ENCODE results near the gene GOT2. TPM values are rescaled to one million over a fixed set of nuclear protein-coding genes. Genes with fewer than 3 reads are reported as not detected.

GOT2 gene
- polyA plus RNA-seq, 2 of the 4 experiments (the other 2 are of a cell fraction) = 134 to 168 TPM

GRCh38 chr16:58665200-58665599 lies 68.9 kb downstream of the GOT2 start:
- ChIA-PET CTCF (interaction anchor here (0.6 to 11.6 kb wide), 5 partner anchors 10 to 165 kb away, joined by 3 to 110 read pairs (median 6); partner anchors contain the start of gene NDRG4), POLR2A (no interaction called here)
- no peak for DNase-seq (ENCODE audit: low read depth in 1 of 2, low spot score in 1 of 2)
- Histone ChIP-seq H3K4me2 (no peak overlapping the region), H3K4me1 (peaks cover 3% of the 10 kb centered on the region; the same call in 1 of the 3 replicates), H3K4me3 (no peak overlapping the region), H3K27ac (no peak overlapping the region), H3K9me3 (no peaks in the 10 kb centered on the region)
- WGBS (ENCODE audit: missing lambda C conversion rate) = 63% methylated on average over 8 of the region's 8 CpGs
- FAIRE-seq = no peak
- TF ChIP-seq PHF8 (IDR thresholded peaks at IDR 0.05; ENCODE audit: borderline replicate concordance, low read depth) (no peak), TP53 (CRISPR knock-in tag; IDR thresholded peaks at IDR 0.05) (no peak), ELK1 (IDR thresholded peaks at IDR 0.05; ENCODE audit: low read depth, low read length) (no peak), KDM5A (IDR thresholded peaks at IDR 0.05) (no peak), SMC3 (IDR thresholded peaks at IDR 0.05) (no peak), ZSCAN20 (CRISPR knock-in tag; IDR thresholded peaks at IDR 0.05) (no peak), MAFK (IDR thresholded peaks at IDR 0.05; ENCODE audit: partially characterized antibody) (no peak), HES2 (IDR thresholded peaks at IDR 0.05) (no peak), JUNB (IDR thresholded peaks at IDR 0.05) (no peak)
- no peak for ATAC-seq

GRCh38 chr16:58661199-58661830 lies 72.8 kb downstream of the GOT2 start:
- H3K4me2 ChIP-seq = no peak overlapping the region
- peak; percentile 87 to 94 for DNase-seq (ENCODE audit: low read depth in 1 of 2, low spot score in 1 of 2)
- ATAC-seq = peak; percentile 96 to 98
- POLR2A ChIA-PET = interaction anchor here (0.6 to 1.0 kb wide), 7 partner anchors 8 to 152 kb away, joined by 3 to 4 read pairs (median 3); partner anchors contain the start of genes CNOT1 and SLC38A7
- no peak overlapping the region for H3K4me3 ChIP-seq
- FAIRE-seq = peak; percentile 90
- 18% methylated on average over 12 of the region's 12 CpGs for WGBS (ENCODE audit: missing lambda C conversion rate)
- CTCF ChIA-PET = interaction anchor here (0.6 to 11.6 kb wide), 44 partner anchors 10 to 934 kb away, joined by 3 to 110 read pairs (median 4); partner anchors contain the start of genes NDRG4 and SLC38A7
- H3K27ac ChIP-seq = no peak overlapping the region
- no peaks in the 10 kb centered on the region for H3K9me3 ChIP-seq
- peaks cover 3% of the 10 kb centered on the region; the same call in 1 of the 3 replicates for H3K4me1 ChIP-seq
- no peak for TF ChIP-seq TFCP2L1 (CRISPR knock-in tag; IDR thresholded peaks at IDR 0.05)
- no peak for TF ChIP-seq NFE2L2 (conservative IDR thresholded peaks at IDR 0.05; ENCODE audit: low read length)
- no peak for TF ChIP-seq HDAC2 (IDR thresholded peaks at IDR 0.05)
- TF ChIP-seq FOSB (CRISPR knock-in tag; IDR thresholded peaks at IDR 0.05) = no peak
- TF ChIP-seq KDM5A (IDR thresholded peaks at IDR 0.05) = no peak
- TF ChIP-seq BHLHE40 (IDR thresholded peaks at IDR 0.05; ENCODE audit: low read depth, low read length) = no peak
- TF ChIP-seq FOSL2 (IDR thresholded peaks at IDR 0.05) = no peak
- peak; percentile 68 for TF ChIP-seq FOSL2 (CRISPR knock-in tag; IDR thresholded peaks at IDR 0.05)
- TF ChIP-seq MAX (IDR thresholded peaks at IDR 0.05) = no peak
- TF ChIP-seq PHF8 (IDR thresholded peaks at IDR 0.05; ENCODE audit: borderline replicate concordance, low read depth) = no peak
- TF ChIP-seq CHD2 (IDR thresholded peaks at IDR 0.05; ENCODE audit: low read length, partially characterized antibody) = no peak
- TF ChIP-seq POLR2A (IDR thresholded peaks at IDR 0.05; ENCODE audit: low read length) = no peak
- 0 out of 2 replicates have a peak, but pooled peaks have one; percentile 14 for TF ChIP-seq RCOR1 (IDR thresholded peaks at IDR 0.05; ENCODE audit: low read depth, low read length)
- no peak for TF ChIP-seq HOXA7 (CRISPR knock-in tag; IDR thresholded peaks at IDR 0.05)
- no peak for TF ChIP-seq E2F6 (IDR thresholded peaks at IDR 0.05; ENCODE audit: borderline replicate concordance, low read depth)
- TF ChIP-seq CBX2 (IDR thresholded peaks at IDR 0.05; ENCODE audit: borderline replicate concordance, low read depth) = no peak
- TF ChIP-seq SREBF2 (IDR thresholded peaks at IDR 0.05) = no peak
- TF ChIP-seq NPAS2 (CRISPR knock-in tag; IDR thresholded peaks at IDR 0.05; ENCODE audit: borderline replicate concordance) = no peak
- TF ChIP-seq RAD21 (conservative IDR thresholded peaks at IDR 0.05 in 1 of 2, IDR thresholded peaks at IDR 0.05 in 1 of 2) = peak; percentile 88 to 92
- no peak for TF ChIP-seq TP53 (CRISPR knock-in tag; IDR thresholded peaks at IDR 0.05)
- TF ChIP-seq NR3C1 (IDR thresholded peaks at IDR 0.05) = no peak
- TF ChIP-seq HMGXB4 (CRISPR knock-in tag; IDR thresholded peaks at IDR 0.05; ENCODE audit: borderline replicate concordance) = no peak
- TF ChIP-seq SMC3 (IDR thresholded peaks at IDR 0.05) = peak; percentile 65
- TF ChIP-seq CEBPB (IDR thresholded peaks at IDR 0.05) = no peak
- TF ChIP-seq RARB (CRISPR knock-in tag; IDR thresholded peaks at IDR 0.05) = no peak
- TF ChIP-seq EHMT2 (IDR thresholded peaks at IDR 0.05; ENCODE audit: low read depth) = no peak
- no peak for TF ChIP-seq USF2 (IDR thresholded peaks at IDR 0.05)
- no peak for TF ChIP-seq EHF (CRISPR knock-in tag; IDR thresholded peaks at IDR 0.05)
- no peak for TF ChIP-seq ZC3H11A (IDR thresholded peaks at IDR 0.05)
- no peak for TF ChIP-seq KDM1A (IDR thresholded peaks at IDR 0.05; ENCODE audit: low read depth)

Measured in A549 (cell line).